ENCODE data around the gene ZDHHC8.

GRCh38 chr22:20165421-20165820, 33.8 kb downstream of the ZDHHC8 start:
- TF ChIP-seq, protein P1, sequence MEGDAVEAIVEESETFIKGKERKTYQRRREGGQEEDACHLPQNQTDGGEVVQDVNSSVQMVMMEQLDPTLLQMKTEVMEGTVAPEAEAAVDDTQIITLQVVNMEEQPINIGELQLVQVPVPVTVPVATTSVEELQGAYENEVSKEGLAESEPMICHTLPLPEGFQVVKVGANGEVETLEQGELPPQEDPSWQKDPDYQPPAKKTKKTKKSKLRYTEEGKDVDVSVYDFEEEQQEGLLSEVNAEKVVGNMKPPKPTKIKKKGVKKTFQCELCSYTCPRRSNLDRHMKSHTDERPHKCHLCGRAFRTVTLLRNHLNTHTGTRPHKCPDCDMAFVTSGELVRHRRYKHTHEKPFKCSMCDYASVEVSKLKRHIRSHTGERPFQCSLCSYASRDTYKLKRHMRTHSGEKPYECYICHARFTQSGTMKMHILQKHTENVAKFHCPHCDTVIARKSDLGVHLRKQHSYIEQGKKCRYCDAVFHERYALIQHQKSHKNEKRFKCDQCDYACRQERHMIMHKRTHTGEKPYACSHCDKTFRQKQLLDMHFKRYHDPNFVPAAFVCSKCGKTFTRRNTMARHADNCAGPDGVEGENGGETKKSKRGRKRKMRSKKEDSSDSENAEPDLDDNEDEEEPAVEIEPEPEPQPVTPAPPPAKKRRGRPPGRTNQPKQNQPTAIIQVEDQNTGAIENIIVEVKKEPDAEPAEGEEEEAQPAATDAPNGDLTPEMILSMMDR (IDR thresholded peaks at IDR 0.05; ENCODE audit: low read depth, low read length) = no peak
- TF ChIP-seq POLR2A (IDR thresholded peaks at IDR 0.05; ENCODE audit: extremely low read depth, insufficient read length) = no peak
- TF ChIP-seq MYC (IDR thresholded peaks at IDR 0.05; ENCODE audit: low read depth, low read length) = no peak
